ENCODE measurements around the gene MYO1C. TPM values are rescaled to one million over a fixed set of nuclear protein-coding genes. Genes with fewer than 3 reads are reported as not detected.

Gene MYO1C
- total RNA-seq, 1 donor = 12.1 TPM

GRCh38 chr17:1495265-1495989 is 2.9 kb upstream of the MYO1C start:
- H3K4me3 ChIP-seq (ENCODE audit: low read length) = no peak overlapping the region
- H3K4me1 ChIP-seq (ENCODE audit: insufficient read depth, low read length) = peaks cover 29% of the 10 kb centered on the region
- H3K9me3 ChIP-seq (ENCODE audit: low read depth, low read length) = no peaks in the 10 kb centered on the region
- peaks cover 7% of the 10 kb centered on the region for H3K27me3 ChIP-seq (ENCODE audit: insufficient read depth, low read length)

GRCh38 chr17:1494736-1495253 is 2.3 kb upstream of the MYO1C start:
- H3K9me3 ChIP-seq (ENCODE audit: low read depth, low read length) = no peaks in the 10 kb centered on the region
- peaks cover 7% of the 10 kb centered on the region for H3K27me3 ChIP-seq (ENCODE audit: insufficient read depth, low read length)
- peaks cover 34% of the 10 kb centered on the region for H3K4me1 ChIP-seq (ENCODE audit: insufficient read depth, low read length)
- H3K4me3 ChIP-seq (ENCODE audit: low read length) = no peak overlapping the region

GRCh38 chr17:1494203-1494602 is 1.7 kb upstream of the MYO1C start:
- Histone ChIP-seq H3K27me3 (ENCODE audit: insufficient read depth, low read length) (peaks cover 7% of the 10 kb centered on the region), H3K4me1 (ENCODE audit: insufficient read depth, low read length) (peaks cover 34% of the 10 kb centered on the region), H3K4me3 (ENCODE audit: low read length) (no peak overlapping the region), H3K9me3 (ENCODE audit: low read depth, low read length) (no peaks in the 10 kb centered on the region)

- Histone ChIP-seq H3K9me3 (ENCODE audit: low read depth, low read length) (no peaks in the 10 kb centered on the region), H3K4me1 (ENCODE audit: insufficient read depth, low read length) (peaks cover 34% of the 10 kb centered on the region), H3K4me3 (ENCODE audit: low read length) (no peak overlapping the region), H3K27me3 (ENCODE audit: insufficient read depth, low read length) (peaks cover 7% of the 10 kb centered on the region)
Measured at GRCh38 chr17:1493291-1493980, 950 bp upstream of the MYO1C start.

GRCh38 chr17:1491443-1492248 is 840 bp downstream of the MYO1C start:
- peaks cover 47% of the 10 kb centered on the region for H3K4me1 ChIP-seq (ENCODE audit: insufficient read depth, low read length)
- H3K9me3 ChIP-seq (ENCODE audit: low read depth, low read length) = no peaks in the 10 kb centered on the region
- peaks cover 7% of the 10 kb centered on the region for H3K27me3 ChIP-seq (ENCODE audit: insufficient read depth, low read length)
- H3K4me3 ChIP-seq (ENCODE audit: low read length) = peak overlapping the region; percentile 53

- peak overlapping the region; percentile 53 for H3K4me3 ChIP-seq (ENCODE audit: low read length)
- H3K9me3 ChIP-seq (ENCODE audit: low read depth, low read length) = no peaks in the 10 kb centered on the region
- peaks cover 10% of the 10 kb centered on the region for H3K27me3 ChIP-seq (ENCODE audit: insufficient read depth, low read length)
- H3K4me1 ChIP-seq (ENCODE audit: insufficient read depth, low read length) = peaks cover 55% of the 10 kb centered on the region
Measured at GRCh38 chr17:1490643-1491442, 1.6 kb downstream of the MYO1C start.

- H3K9me3 ChIP-seq (ENCODE audit: low read depth, low read length) = no peaks in the 10 kb centered on the region
- H3K4me3 ChIP-seq (ENCODE audit: low read length) = no peak overlapping the region
- H3K27me3 ChIP-seq (ENCODE audit: insufficient read depth, low read length) = peaks cover 14% of the 10 kb centered on the region
- peaks cover 60% of the 10 kb centered on the region for H3K4me1 ChIP-seq (ENCODE audit: insufficient read depth, low read length)
Measured at GRCh38 chr17:1488826-1489270, 3.6 kb downstream of the MYO1C start.

GRCh38 chr17:1487939-1488825 is 4.3 kb downstream of the MYO1C start:
- Histone ChIP-seq H3K4me1 (ENCODE audit: insufficient read depth, low read length) (peaks cover 53% of the 10 kb centered on the region), H3K4me3 (ENCODE audit: low read length) (peak overlapping the region; percentile 42), H3K27me3 (ENCODE audit: insufficient read depth, low read length) (peaks cover 14% of the 10 kb centered on the region), H3K9me3 (ENCODE audit: low read depth, low read length) (no peaks in the 10 kb centered on the region)

- Histone ChIP-seq H3K9me3 (ENCODE audit: low read depth, low read length) (no peaks in the 10 kb centered on the region), H3K27me3 (ENCODE audit: insufficient read depth, low read length) (peaks cover 7% of the 10 kb centered on the region), H3K4me3 (ENCODE audit: low read length) (peak overlapping the region; percentile 9), H3K4me1 (ENCODE audit: insufficient read depth, low read length) (peaks cover 42% of the 10 kb centered on the region)
Measured at GRCh38 chr17:1486802-1487695, 5.4 kb downstream of the MYO1C start.

- H3K27me3 ChIP-seq (ENCODE audit: insufficient read depth, low read length) = peaks cover 7% of the 10 kb centered on the region
Measured at GRCh38 chr17:1485423-1486376, 6.8 kb downstream of the MYO1C start.

GRCh38 chr17:1484676-1485422 is 7.6 kb downstream of the MYO1C start:
- H3K4me3 ChIP-seq (ENCODE audit: low read length) = peak overlapping the region; percentile 36
- H3K9me3 ChIP-seq (ENCODE audit: low read depth, low read length) = no peaks in the 10 kb centered on the region
- H3K4me1 ChIP-seq (ENCODE audit: insufficient read depth, low read length) = peaks cover 28% of the 10 kb centered on the region
- peaks cover 7% of the 10 kb centered on the region for H3K27me3 ChIP-seq (ENCODE audit: insufficient read depth, low read length)

More at GRCh38 chr17:1485423-1486376, 6.8 kb downstream of the MYO1C start:
- Histone ChIP-seq H3K9me3 (ENCODE audit: low read depth, low read length) (no peaks in the 10 kb centered on the region), H3K4me3 (ENCODE audit: low read length) (peak overlapping the region; percentile 40), H3K4me1 (ENCODE audit: insufficient read depth, low read length) (peaks cover 36% of the 10 kb centered on the region)
